Measurements from ENCODE around the gene MLN.

DNA sequence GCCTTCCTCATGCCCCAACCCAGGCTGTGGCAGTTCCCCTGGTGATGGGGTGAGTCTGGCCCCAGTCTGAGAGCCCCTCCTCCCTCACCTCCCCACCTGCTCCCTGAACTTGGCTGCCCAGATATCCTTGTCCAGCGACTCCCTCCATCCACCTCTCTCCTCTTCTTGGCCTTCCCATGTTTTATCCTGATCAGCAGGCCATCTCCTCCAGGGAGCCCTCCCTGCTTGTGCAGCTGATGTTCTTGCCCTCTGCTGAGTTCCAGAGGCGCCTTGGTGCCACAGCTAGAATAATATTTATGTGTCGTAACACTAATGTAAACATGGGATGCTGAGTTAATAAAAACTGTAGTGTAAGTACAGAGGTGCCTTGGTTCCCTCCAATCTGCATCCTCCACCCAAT is 46.7 kb downstream of the MLN start:
- TF ChIP-seq YY1 (IDR thresholded peaks at IDR 0.05; ENCODE audit: insufficient read depth, insufficient read length) (no peak), ZNF274 (IDR thresholded peaks at IDR 0.05; ENCODE audit: low read depth, low read length) (no peak)
